ELF-1 (cell line): Measurements from ENCODE around the gene SYT1.
A peak's percentile ranks its signal among the peaks of the same experiment; 100 is the strongest.
"Not testable (repeated sequence)": the region's sequence is repeated elsewhere in the genome, so short reads cannot be mapped to it uniquely, and the experiment has no call there.

Experiments used
- DNase-seq: peaks from one replicate; pipeline ENCODE4 v3.0.0-alpha.2; 2016; ENCODE audit warnings: low read depth, low spot score

Gene SYT1

DNA sequence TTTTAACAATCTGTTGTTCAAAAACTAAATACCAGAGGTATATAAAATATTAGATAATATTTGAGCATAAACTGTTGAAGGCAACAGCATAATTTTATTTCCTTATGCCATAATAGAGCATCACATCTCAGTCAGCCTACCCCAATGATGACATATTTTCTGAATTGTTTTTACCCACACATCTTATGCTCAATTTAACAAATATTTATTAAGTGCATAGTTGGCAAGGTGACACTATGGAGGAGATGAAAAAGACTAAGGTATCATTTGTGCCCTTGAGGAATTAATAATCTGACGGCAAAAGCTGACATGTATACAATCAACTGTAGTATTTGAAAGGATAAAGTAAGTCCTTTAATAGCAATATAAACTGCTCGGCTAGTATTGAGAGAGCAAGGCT lies 102.4 kb downstream of the SYT1 start:
- DNase-seq, result no peak

- no peak for DNase-seq
Measured at GRCh38 chr12:78968226-78968625, 103.7 kb downstream of the SYT1 start.

- no peak for DNase-seq
Measured at GRCh38 chr12:78970041-78970440, 105.5 kb downstream of the SYT1 start.

DNA sequence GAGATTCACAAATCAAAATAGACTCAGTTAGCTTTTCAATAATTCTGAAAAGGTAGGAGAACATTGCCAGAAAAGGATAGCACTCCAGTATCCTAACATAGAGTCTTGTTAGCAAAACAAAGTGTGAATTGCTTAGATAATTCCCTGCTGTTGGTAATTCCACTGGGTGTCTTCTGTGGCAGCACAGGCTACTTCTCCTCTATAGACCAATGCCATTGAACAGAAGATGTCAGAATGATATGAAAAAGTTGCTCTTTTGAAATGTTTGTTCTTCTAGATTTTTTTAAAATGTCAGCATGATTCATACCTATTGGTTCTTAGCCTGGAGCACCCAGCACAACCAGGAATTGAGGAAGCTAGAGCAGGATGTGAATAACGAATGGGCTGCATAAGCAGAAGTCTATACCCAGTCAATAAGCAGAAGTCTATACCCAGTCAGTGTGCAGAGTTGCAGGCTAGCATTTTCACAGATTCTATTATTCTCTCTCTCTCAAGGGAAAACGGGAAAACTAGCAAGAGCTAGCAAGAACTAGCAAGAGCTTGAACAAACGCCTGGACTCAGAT lies 112.8 kb downstream of the SYT1 start:
- DNase-seq, result no peak

DNA sequence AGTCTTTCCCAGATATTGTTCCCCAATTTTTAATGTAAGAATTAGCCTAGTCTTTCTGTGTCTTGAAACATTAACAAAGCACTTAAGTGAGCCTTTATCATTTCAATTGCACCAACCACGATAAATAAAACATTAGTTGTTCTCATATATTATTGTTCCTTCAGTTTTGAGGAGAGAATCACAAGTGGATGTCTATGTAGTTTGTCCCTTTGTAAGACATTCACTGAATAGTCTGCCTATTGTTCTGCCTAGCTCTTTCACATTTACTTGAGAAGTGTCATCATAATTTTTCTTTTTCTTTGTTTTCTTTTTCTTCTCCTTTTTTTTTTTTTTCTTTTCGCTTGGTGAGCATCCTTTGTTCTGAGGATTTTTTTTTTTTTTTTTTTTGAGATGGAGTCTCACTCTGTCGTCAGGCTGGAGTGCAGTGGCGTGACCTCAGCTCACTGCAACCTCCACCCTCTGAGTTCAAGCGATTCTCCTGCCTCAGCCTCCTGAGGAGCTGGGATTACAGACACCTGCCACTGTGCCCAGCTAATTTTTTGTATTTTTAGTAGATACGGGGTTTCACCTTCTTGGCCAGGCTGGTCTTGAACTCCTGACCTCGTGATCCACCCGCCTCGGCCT lies 129.7 kb downstream of the SYT1 start:
- no peak for DNase-seq

DNA sequence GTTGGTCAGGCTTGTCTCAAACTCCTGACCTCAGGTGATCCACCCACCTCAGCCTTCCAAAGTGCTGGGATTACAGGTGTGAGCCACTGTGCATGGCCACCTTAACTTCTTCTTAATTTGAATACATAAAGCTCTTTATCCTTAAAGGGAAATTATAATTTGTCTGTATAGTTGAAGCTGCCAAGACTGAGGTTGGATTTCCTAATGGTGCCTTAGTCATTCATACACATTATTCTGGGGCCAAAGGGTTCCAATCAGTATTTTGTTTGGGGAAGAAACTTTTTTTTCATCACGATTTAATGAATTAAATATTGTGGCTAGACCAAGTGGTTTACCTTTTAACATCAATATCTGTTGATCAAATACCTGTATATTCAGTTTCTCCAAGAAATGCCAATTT lies 135.9 kb downstream of the SYT1 start:
- no peak for DNase-seq

- DNase-seq, result no peak
Measured at GRCh38 chr12:79001404-79001803, 136.8 kb downstream of the SYT1 start.

GRCh38 chr12:79006306-79006705 lies 141.7 kb downstream of the SYT1 start:
- no peak for DNase-seq

GRCh38 chr12:79008591-79008990 lies 144.0 kb downstream of the SYT1 start:
- no peak for DNase-seq

- no peak for DNase-seq
Measured at GRCh38 chr12:79012636-79013035, 148.1 kb downstream of the SYT1 start.

DNA sequence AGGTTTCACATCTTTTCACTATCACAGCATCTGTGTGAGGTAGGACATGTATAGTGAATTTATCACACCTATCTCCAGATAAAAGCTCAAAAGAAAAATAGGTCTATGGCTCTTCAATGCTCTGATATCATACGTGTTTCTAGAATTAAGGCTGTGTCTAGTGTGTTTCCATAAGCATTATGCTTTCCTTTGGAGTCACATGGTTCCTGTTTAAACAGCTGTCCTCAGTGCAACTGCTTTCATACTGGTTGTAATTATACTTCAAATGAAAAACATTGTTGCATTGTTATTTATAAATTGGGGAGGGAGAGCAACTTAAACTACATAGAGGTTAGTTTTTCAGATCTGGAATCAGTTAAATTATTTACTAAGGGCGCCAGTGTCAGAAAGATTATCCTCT lies 151.6 kb downstream of the SYT1 start:
- no peak for DNase-seq

DNA sequence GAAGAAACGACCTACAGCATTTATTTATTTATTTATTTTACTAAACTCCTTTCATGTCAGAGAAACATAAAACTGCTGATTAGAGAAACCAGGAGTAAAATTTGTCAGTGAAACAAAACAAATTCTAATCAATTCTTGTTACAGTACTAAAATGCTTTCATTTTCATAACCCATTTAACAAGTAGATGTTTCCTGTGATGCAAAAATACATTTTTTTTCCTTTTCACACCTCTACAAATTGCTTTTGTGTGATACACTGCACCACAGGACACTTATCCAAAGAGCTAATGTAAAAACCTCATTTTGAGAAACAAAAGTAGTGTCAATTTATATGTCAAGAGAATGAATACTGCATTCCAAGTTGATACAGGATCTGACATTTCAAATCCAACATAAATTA lies 155.1 kb downstream of the SYT1 start:
- DNase-seq, result no peak

GRCh38 chr12:79020106-79020505 lies 155.5 kb downstream of the SYT1 start:
- no peak for DNase-seq

- no peak for DNase-seq
Measured at GRCh38 chr12:79021021-79021420, 156.4 kb downstream of the SYT1 start.

- DNase-seq, result no peak
Measured at GRCh38 chr12:79023261-79023660, 158.7 kb downstream of the SYT1 start.

GRCh38 chr12:79023784-79024183 lies 159.2 kb downstream of the SYT1 start:
- no peak for DNase-seq

GRCh38 chr12:79033788-79034187 lies 169.2 kb downstream of the SYT1 start:
- no peak for DNase-seq

GRCh38 chr12:79044748-79045147 lies 180.2 kb downstream of the SYT1 start:
- not testable (repeated sequence) for DNase-seq

DNA sequence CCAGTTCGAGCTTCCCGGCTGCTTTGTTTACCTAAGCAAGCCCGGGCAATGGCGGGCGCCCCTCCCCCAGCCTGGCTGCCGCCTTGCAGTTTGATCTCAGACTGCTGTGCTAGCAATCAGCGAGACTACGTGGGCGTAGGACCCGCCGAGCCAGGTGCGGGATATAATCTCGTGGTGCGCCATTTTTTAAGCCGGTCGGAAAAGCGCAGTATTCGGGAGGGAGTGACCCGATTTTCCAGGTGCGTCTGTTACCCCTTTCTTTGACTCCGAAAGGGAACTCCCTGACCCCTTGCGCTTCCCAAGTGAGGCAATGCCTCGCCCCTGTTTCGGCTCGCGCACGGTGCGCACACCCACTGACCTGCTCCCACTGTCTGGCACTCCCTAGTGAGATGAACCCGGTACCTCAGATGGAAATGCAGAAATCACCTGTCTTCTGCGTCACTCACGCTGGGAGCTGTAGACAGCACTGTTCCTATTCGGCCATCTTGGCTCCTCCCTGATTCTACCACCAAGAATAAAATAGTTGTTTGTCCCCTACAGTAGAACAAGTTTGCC lies 180.7 kb downstream of the SYT1 start:
- DNase-seq, result peak; percentile 65

GRCh38 chr12:79046021-79046420 lies 181.4 kb downstream of the SYT1 start:
- DNase-seq, result no peak

DNA sequence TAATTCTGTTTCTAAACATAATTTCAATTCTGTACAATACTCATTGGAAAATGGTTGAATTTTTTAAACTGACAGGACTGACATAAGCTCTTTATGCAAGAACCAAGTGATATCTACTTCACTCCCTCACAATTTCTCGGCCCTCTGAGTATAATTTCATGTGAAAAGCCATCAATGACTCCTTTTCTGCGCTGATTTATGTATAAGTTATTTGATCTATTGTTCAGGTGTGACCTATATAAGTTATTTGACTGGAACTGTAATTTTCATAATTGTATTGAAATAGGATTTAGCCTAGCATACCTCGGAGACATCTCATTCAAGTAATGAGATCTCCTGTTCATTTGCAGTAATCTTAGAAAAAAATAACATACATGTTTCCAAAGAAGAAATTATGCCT lies 184.4 kb downstream of the SYT1 start:
- no peak for DNase-seq

DNA sequence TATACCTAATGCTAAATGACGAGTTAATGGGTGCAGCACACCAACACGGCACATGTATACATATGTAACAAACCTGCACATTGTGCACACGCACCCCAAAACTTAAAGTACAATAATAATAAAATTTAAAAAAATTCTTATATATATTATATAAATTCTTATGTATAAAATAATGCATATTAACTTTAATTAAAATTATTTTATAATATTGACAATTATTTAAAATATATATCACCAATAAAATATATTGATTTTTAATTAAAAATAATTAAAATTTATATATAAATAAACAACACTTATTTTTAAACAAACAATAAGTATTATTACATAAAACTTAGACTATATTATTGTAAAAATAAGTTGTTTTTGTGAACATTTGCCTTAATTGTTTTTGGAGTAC lies 188.8 kb downstream of the SYT1 start:
- DNase-seq, result no peak

GRCh38 chr12:79055926-79056674 lies 191.5 kb downstream of the SYT1 start:
- no peak for DNase-seq
